Measurements from ENCODE around the gene IMPG1.

GRCh38 chr6:75968143-75968542, 104.3 kb downstream of the IMPG1 start:
- no peak for TF ChIP-seq EZH2 (IDR thresholded peaks at IDR 0.05; ENCODE audit: borderline replicate concordance, low read length)
- no peak for TF ChIP-seq CTCF (conservative IDR thresholded peaks at IDR 0.05 in 1 of 2, IDR thresholded peaks at IDR 0.05 in 1 of 2; ENCODE audit: extremely low read depth in 1 of 2, insufficient read depth in 1 of 2, low read depth in 1 of 2, low read length in 2 of 2)
